Fibroblast of villous mesenchyme (primary cell): ENCODE data around the gene SOS2. TPM values are rescaled to one million over a fixed set of nuclear protein-coding genes. Genes with fewer than 3 reads are reported as not detected.

Source experiments
- DNase-seq: peaks from one replicate; pipeline ENCODE4 v3.0.0-alpha.2; 2010; ENCODE audit warnings: low read depth
- H3K4me3 ChIP-seq: 2 replicates; pipeline ENCODE4 v1.5.1; 2011; ENCODE audit warnings: low read depth, mild to moderate bottlenecking, low read length
- CTCF ChIP-seq: IDR thresholded peaks from 2 replicates; pipeline ENCODE4 v1.5.1; 2012; ENCODE audit warnings: low read depth, mild to moderate bottlenecking, low read length; ENCODE audit not compliant: insufficient read depth
- total RNA-seq: library from RNA; depleted of rRNA; stranded (reverse); fragments of >200 nt; gene quantifications from 2 replicates; pipeline ENCODE4 v1.2.3, GENCODE V29; 2012

Gene SOS2
- 24.5 and 27.2 TPM in 2 replicates for total RNA-seq

GRCh38 chr14:50231475-50232275, at the start of gene SOS2:
SOS2 (minus strand) TSS chr14:50231578; CDS start chr14:50231283, 295 bp downstream.
- TF ChIP-seq CTCF: no peak
- DNase-seq: peak; percentile 84
- H3K4me3 ChIP-seq: peak within 1 kb of the TSS; percentile 78

DNA sequence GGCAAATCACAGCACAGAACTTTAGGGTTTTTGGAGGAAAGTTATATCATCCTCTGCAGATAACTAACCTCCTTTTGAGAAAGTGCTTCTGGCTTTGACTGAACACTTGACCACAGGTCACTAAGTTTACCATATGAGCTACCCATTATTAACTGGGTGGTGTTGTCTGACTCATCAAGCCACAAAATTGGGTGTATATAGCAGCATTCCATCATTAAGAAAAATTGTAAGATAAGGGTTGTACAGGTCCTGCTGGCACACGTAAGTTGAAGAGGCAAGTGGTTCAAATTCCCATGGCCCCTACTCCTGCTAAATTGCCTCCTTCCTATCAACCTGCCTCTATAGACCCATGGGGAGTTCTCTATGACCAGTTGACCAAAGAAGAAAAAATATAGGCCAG, 41.1 kb upstream of the SOS2 start:
- peak; percentile 11 for DNase-seq
- no peak overlapping the region for H3K4me3 ChIP-seq
- TF ChIP-seq CTCF: no peak

DNA sequence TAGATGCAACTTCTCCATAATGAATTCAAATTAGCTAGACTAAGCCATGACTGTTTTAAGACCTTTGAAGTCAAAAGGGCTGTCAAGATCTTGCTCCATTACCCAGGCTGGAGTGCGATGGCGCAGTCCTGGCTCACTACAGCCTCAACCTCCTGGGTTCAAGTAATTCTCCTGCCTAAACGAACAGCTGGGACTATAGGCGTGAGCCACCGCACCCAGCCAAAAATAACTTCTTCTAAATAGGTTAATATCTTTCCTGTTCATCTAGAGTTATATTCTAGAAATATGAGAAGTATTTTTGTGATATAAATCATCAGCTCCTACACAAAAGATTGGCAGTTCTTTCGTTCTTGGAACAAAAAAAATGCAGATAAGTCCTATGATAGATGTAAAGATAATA, 39.6 kb upstream of the SOS2 start:
- TF ChIP-seq CTCF: no peak
- no peak overlapping the region for H3K4me3 ChIP-seq
- DNase-seq: no peak

DNA sequence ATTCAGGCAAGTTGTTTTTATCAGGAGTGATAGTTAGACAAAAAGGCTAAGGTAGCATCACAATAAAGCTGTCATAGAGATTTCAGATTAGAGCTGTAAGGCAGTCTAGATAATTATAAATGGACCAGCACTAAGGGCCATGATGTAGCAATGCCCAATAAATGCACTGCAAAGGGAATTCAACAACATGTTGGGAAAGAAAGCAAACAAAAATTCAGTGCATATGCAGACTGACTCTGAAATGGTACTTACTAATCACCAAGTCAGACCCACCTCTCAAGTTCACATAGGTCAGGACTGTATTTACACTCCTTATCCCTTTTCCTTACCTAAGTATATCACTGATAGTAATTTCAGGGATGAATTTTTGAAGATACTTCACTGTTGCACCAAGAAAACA, 33.7 kb upstream of the SOS2 start:
- DNase-seq: no peak
- H3K4me3 ChIP-seq: no peak overlapping the region
- TF ChIP-seq CTCF: no peak

DNA sequence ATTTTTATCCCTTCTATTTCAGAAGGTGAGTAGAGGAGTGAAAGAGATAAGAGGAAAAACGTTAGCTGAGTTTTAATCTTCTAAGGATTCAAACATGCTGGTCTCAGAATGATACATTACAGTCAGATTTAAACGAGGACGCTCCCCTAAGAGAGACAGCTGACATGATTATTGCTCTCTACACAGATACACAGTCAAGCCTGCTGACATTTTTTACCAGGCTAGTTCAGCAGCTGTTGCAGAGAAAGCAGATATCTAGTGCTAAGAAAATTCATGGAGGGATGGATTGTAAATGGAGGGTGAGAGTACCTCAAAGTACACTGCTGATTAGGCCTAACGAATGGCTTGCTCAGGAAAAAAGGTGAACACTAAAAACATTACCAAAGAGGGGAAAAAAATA, 31.9 kb upstream of the SOS2 start:
- DNase-seq: no peak
- no peak for TF ChIP-seq CTCF
- H3K4me3 ChIP-seq: no peak overlapping the region

DNA sequence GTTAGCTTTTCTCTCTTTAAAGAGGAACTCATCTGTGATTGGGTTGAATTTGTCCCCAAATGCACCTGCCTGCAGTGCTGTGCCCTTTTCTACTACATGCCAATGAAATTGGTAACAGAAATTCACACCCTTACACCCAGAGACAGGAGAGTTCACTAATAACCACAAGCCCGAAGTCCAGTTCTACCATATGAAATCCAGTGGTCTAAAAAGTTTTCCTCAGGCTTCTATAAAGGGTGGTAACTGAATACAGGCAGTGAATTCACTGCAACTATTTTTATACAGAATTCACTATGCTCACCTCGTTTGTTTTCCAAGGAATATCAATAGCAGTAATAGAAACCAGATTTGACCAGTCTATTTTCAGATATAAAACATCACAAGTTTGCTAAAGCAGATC, 31.5 kb upstream of the SOS2 start:
- no peak for DNase-seq
- H3K4me3 ChIP-seq: no peak overlapping the region
- no peak for TF ChIP-seq CTCF

- peak; percentile 75 for TF ChIP-seq CTCF
- peak; percentile 52 for DNase-seq
- H3K4me3 ChIP-seq: no peak overlapping the region
These were observed 29.1 kb upstream of the SOS2 start for GRCh38 chr14:50260511-50260910.
